Body of pancreas (tissue), 4 donors: ENCODE results near the gene PRR30. TPM values are rescaled to one million over a fixed set of nuclear protein-coding genes. Genes with fewer than 3 reads are reported as not detected.
A peak's percentile ranks its signal among the peaks of the same experiment; 100 is the strongest.

Experiments used
- ATAC-seq: fragments of 150-250 bp; one replicate; pipeline ENCODE4 v1.9.1; 2016
- DNase-seq, 4 donors: peaks; one replicate each; pipeline ENCODE4 v3.0.0-alpha.2; 2019
- H3K27ac ChIP-seq, 4 donors: fragments of 200-600 bp; sonication (generic); 1 replicate in 3 of 4; 2 replicates in 1 of 4; pipeline versions ENCODE4 v1.5.1 to v1.6.1; 2016 to 2019; ENCODE audit warnings: mild to moderate bottlenecking in 1 of 4, mixed read lengths in 1 of 4, moderate library complexity in 1 of 4
- H3K27me3 ChIP-seq, 2 donors: fragments of 200-600 bp; sonication (generic); one replicate each; pipeline ENCODE4 v1.6.0; 2016; ENCODE audit warnings: mild to moderate bottlenecking in 1 of 2
- H3K36me3 ChIP-seq, 2 donors: fragments of 200-600 bp; sonication (generic); replicated peaks in 1 of 2; 2 replicates each; pipeline ENCODE4 v1.5.1; 2016; ENCODE audit warnings: low read depth in 2 of 2; ENCODE audit not compliant: insufficient read depth in 1 of 2
- H3K4me1 ChIP-seq: fragments of 200-600 bp; sonication (generic); one replicate; pipeline ENCODE4 v1.6.0; 2016
- H3K4me3 ChIP-seq, 2 donors: fragments of 200-600 bp; sonication (generic); 1 replicate in 1 of 2; 2 replicates in 1 of 2; pipeline ENCODE4 v1.5.1; 2016 to 2019
- H3K9me3 ChIP-seq, 3 donors: fragments of 200-600 bp; sonication (generic); 1 replicate in 2 of 3; 2 replicates in 1 of 3; pipeline ENCODE4 v1.5.1; 2016
- CTCF ChIP-seq, 7 experiments: fragments of 450-650 bp in 4 of 7; fragments of 200-600 bp in 3 of 7; sonication (generic) in 3 of 7; IDR thresholded peaks; one replicate each; pipeline ENCODE4 v1.5.1; 2016 to 2019; ENCODE audit warnings: antibody characterized with exemption in 7 of 7
- POLR2A ChIP-seq, 3 donors: fragments of 450-650 bp; IDR thresholded peaks; one replicate each; pipeline ENCODE4 v1.6.1; 2016; ENCODE audit warnings: antibody characterized with exemption in 3 of 3, mild to moderate bottlenecking in 2 of 3
- WGBS, 2 donors: methylation state at CpG; one replicate each; pipeline ENCODE4 v1.1.5; 2017; 5-methylcytosine and 5-hydroxymethylcytosine counted together
- intact Hi-C: fragments of 100-400 bp; cut with DNase I; formaldehyde crosslinking; loops from one replicate; pipeline ENCODE4 v1.15.1; 2023
- total RNA-seq, 2 donors: library from RNA; depleted of rRNA; stranded (reverse); fragments of >200 nt; gene quantifications; one replicate each; pipeline ENCODE4 v1.1.0, GENCODE V29; 2016

The PRR30 gene
- total RNA-seq, 2 donors from 2014 or later = not detected

- Histone ChIP-seq H3K36me3 (no peaks in the 10 kb centered on the region), H3K27ac (no peak overlapping the region), H3K4me1 (peaks cover 5% of the 10 kb centered on the region), H3K4me3 (no peak overlapping the region), H3K27me3 (peaks cover 0 to 18% of the 10 kb centered on the region in 2 donors), H3K9me3 (no peaks in the 10 kb centered on the region)
- WGBS, 2 donors = 57 to 61% methylated on average over 8 of the region's 8 CpGs
- DNase-seq (peak in 1 of 4 donors; percentile 9), ATAC-seq (no peak)
- TF ChIP-seq CTCF (IDR thresholded peaks at IDR 0.05) (no peak), POLR2A (IDR thresholded peaks at IDR 0.05) (no peak)
- intact Hi-C loops = no loop called here
These were observed 36.1 kb upstream of the PRR30 start for GRCh38 chr2:27175330-27175729.

GRCh38 chr2:27174638-27175037 is 35.4 kb upstream of the PRR30 start:
- DNase-seq = no peak
- intact Hi-C loops = no loop called here
- Histone ChIP-seq H3K27ac (no peak overlapping the region), H3K4me3 (no peak overlapping the region), H3K27me3 (peaks cover 0 to 18% of the 10 kb centered on the region in 2 donors), H3K36me3 (no peaks in the 10 kb centered on the region), H3K9me3 (no peaks in the 10 kb centered on the region), H3K4me1 (peaks cover 10% of the 10 kb centered on the region)
- 67 to 71% methylated on average over 6 of the region's 6 CpGs for WGBS, 2 donors
- TF ChIP-seq CTCF (IDR thresholded peaks at IDR 0.05) = no peak
- TF ChIP-seq POLR2A (IDR thresholded peaks at IDR 0.05) = no peak
- ATAC-seq = no peak

- H3K27me3 ChIP-seq = peaks cover 0 to 8% of the 10 kb centered on the region in 2 donors
- ATAC-seq (no peak), DNase-seq (no peak)
- intact Hi-C loops = no loop called here
- no peak for TF ChIP-seq POLR2A (IDR thresholded peaks at IDR 0.05)
- no peak for TF ChIP-seq CTCF (IDR thresholded peaks at IDR 0.05)
- no peaks in the 10 kb centered on the region for H3K36me3 ChIP-seq
- H3K4me1 ChIP-seq = peaks cover 10% of the 10 kb centered on the region
- WGBS, 2 donors = 51 to 56% methylated on average over 8 of the region's 8 CpGs
- no peak overlapping the region for H3K4me3 ChIP-seq
- H3K9me3 ChIP-seq = no peaks in the 10 kb centered on the region
- no peak overlapping the region for H3K27ac ChIP-seq
These were observed 32.2 kb upstream of the PRR30 start for GRCh38 chr2:27171351-27171848.

GRCh38 chr2:27170581-27171337 is 31.5 kb upstream of the PRR30 start:
- Histone ChIP-seq H3K27me3 (peaks cover 0 to 5% of the 10 kb centered on the region in 2 donors), H3K27ac (no peak overlapping the region), H3K9me3 (no peaks in the 10 kb centered on the region), H3K36me3 (no peaks in the 10 kb centered on the region), H3K4me1 (peaks cover 10% of the 10 kb centered on the region), H3K4me3 (no peak overlapping the region)
- intact Hi-C loops = no loop called here
- WGBS, 2 donors = 56 to 70% methylated on average over 6 of the region's 6 CpGs
- DNase-seq = peak in 1 of 4 donors; percentile 19
- peak; percentile 43 for ATAC-seq
- TF ChIP-seq POLR2A (IDR thresholded peaks at IDR 0.05) (no peak), CTCF (IDR thresholded peaks at IDR 0.05) (no peak)
